Measurements from ENCODE around the gene COTL1.

- TF ChIP-seq ZBTB33 (IDR thresholded peaks at IDR 0.05), result no peak
- TF ChIP-seq CTCF (IDR thresholded peaks at IDR 0.05; ENCODE audit: low read depth, low read length, missing input control), result no peak
- no peak for TF ChIP-seq YY1 (IDR thresholded peaks at IDR 0.05)
- TF ChIP-seq SP1 (IDR thresholded peaks at IDR 0.05), result no peak
- no peak for TF ChIP-seq ATF3 (IDR thresholded peaks at IDR 0.05)
Measured at GRCh38 chr16:84563064-84563715, 54.7 kb downstream of the COTL1 start.

All from liver (tissue), 3 donors.